Stimulated activated naive CD8-positive, alpha-beta T cell treated with anti-CD3 and anti-CD28 coated beads, Interleukin-15, Interleukin-2, amounts not matched to agents 100 U/mL and 50 U/mL, for 24 hours (primary cell): ENCODE measurements around the gene COL1A2.

Experiments
- ATAC-seq: fragments of 150-1000 bp; cut with Tn5 transposase; one replicate; pipeline ENCODE4 v1.10.0; 2021
- DNase-seq: peaks from one replicate; pipeline ENCODE4 v3.0.0; 2021

The COL1A2 gene

GRCh38 chr7:94410413-94411187 lies 15.9 kb downstream of the COL1A2 start:
- no peak for ATAC-seq
- no peak for DNase-seq

- no peak for ATAC-seq
- DNase-seq, result no peak
These were observed 16.4 kb downstream of the COL1A2 start for GRCh38 chr7:94411188-94411466.

GRCh38 chr7:94412762-94413322 lies 18.1 kb downstream of the COL1A2 start:
- no peak for ATAC-seq
- no peak for DNase-seq

- no peak for ATAC-seq
These were observed 19.8 kb downstream of the COL1A2 start for GRCh38 chr7:94414481-94414880.

GRCh38 chr7:94414980-94415379 lies 20.3 kb downstream of the COL1A2 start:
- DNase-seq (no peak), ATAC-seq (no peak)

More at GRCh38 chr7:94414481-94414880, 19.8 kb downstream of the COL1A2 start:
- no peak for DNase-seq

GRCh38 chr7:94417306-94417705 lies 22.6 kb downstream of the COL1A2 start:
- ATAC-seq, result no peak
- DNase-seq, result no peak

- ATAC-seq (no peak), DNase-seq (no peak)
These were observed 23.2 kb downstream of the COL1A2 start for GRCh38 chr7:94417901-94418300.

- DNase-seq, result no peak
- no peak for ATAC-seq
These were observed 24.2 kb downstream of the COL1A2 start for GRCh38 chr7:94418851-94419250.

- DNase-seq (no peak), ATAC-seq (no peak)
These were observed 25.6 kb downstream of the COL1A2 start for GRCh38 chr7:94420328-94420727.

- no peak for ATAC-seq
- no peak for DNase-seq
These were observed 27.0 kb downstream of the COL1A2 start for GRCh38 chr7:94421681-94422080.

GRCh38 chr7:94422136-94422535 lies 27.4 kb downstream of the COL1A2 start:
- ATAC-seq (no peak), DNase-seq (no peak)

GRCh38 chr7:94422827-94423460 lies 28.2 kb downstream of the COL1A2 start:
- DNase-seq (no peak), ATAC-seq (no peak)

- ATAC-seq, result no peak
- no peak for DNase-seq
These were observed 29.4 kb downstream of the COL1A2 start for GRCh38 chr7:94423863-94424735.

- no peak for ATAC-seq
- no peak for DNase-seq
These were observed 30.9 kb downstream of the COL1A2 start for GRCh38 chr7:94425546-94425945.

- DNase-seq (no peak), ATAC-seq (no peak)
These were observed 32.5 kb downstream of the COL1A2 start for GRCh38 chr7:94426980-94427875.

- DNase-seq (no peak), ATAC-seq (no peak)
These were observed 34.5 kb downstream of the COL1A2 start for GRCh38 chr7:94429153-94429552.

GRCh38 chr7:94431176-94431575 lies 36.5 kb downstream of the COL1A2 start:
- ATAC-seq, result no peak
- DNase-seq, result no peak

GRCh38 chr7:94431619-94432280 lies 37.1 kb downstream of the COL1A2 start:
- no peak for ATAC-seq
- no peak for DNase-seq

GRCh38 chr7:94432281-94432670 lies 37.6 kb downstream of the COL1A2 start:
- DNase-seq, result no peak
- ATAC-seq, result no peak

GRCh38 chr7:94432817-94433216 lies 38.1 kb downstream of the COL1A2 start:
- ATAC-seq (no peak), DNase-seq (no peak)

GRCh38 chr7:94433224-94433623 lies 38.5 kb downstream of the COL1A2 start:
- DNase-seq, result no peak
- no peak for ATAC-seq
